ENCODE data around the gene APOBEC3A. TPM values are rescaled to one million over a fixed set of nuclear protein-coding genes. Genes with fewer than 3 reads are reported as not detected.
"Not testable (repeated sequence)": the region's sequence is repeated elsewhere in the genome, so short reads cannot be mapped to it uniquely, and the experiment has no call there.

The APOBEC3A gene
- total RNA-seq, 2 experiments from 2014 or later: not detected

DNA sequence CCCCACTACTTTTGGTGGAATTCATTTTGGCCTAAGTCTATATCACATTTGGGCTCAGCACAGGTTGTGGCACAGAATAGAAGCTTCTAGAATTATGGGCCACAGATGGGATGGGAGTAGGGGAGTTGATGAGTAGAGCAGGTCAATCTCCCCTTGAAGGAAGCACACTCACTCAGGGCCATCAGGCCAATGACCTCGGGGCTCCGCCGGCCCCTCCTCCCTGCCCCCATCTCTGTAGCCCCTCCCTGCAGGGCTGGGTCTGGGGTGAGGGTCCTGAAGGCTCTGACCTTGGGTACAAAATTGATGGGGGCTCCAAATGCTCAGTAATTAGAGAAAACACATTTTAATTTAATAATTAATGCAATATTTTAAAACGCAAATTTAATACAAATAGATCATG lies 3.3 kb downstream of the APOBEC3A start:
- DNase-seq, H3K36me3 Mint-ChIP-seq, H3K4me3 Mint-ChIP-seq, H3K27me3 Mint-ChIP-seq, H3K9me3 Mint-ChIP-seq, H3K27ac Mint-ChIP-seq, H3K4me1 Mint-ChIP-seq: not testable (repeated sequence)

DNA sequence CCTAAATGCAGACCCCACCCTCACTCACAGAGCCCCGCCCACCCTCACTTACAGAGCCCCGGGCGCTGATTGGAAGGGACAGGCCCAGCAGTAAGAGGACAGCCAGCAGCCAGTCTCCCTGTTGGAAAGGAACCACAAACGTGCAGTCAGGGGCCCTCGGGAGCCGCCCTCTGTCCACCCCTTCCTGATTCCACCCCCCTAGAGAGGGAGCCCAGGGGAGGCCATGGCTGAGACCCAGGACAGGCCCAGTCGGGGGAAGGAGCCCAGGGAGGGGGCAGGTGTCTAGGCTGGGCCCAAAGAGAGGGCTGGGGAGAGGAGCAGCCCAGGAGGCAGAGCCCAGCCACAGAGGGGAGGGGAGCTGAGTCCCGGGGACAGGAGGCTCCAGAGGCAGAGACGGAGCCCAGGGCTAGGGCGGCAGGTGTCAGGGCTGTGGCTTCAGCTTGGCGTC lies 5.9 kb downstream of the APOBEC3A start:
- H3K27me3 Mint-ChIP-seq, H3K36me3 Mint-ChIP-seq, H3K4me1 Mint-ChIP-seq, DNase-seq, H3K9me3 Mint-ChIP-seq, H3K27ac Mint-ChIP-seq, H3K4me3 Mint-ChIP-seq: not testable (repeated sequence)

DNA sequence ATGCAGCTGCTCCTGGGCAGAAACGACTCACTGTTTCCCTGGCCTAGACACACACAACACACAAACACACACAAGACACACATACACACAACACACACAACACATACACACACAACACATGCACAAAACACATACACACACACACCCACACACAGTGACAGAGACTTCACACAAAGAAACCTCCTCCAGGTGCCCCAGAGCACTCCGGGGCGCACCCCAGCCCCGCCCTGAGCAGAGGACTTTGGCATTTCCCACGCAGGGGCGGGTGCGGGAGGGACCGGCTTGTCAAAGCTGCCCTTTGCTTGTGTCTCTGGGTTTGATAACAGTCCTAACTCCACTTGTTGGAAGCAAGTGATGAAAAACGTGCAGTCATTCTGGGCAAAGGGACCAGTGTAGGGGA lies 6.5 kb downstream of the APOBEC3A start:
- peaks cover 4% of the 10 kb centered on the region for H3K27me3 Mint-ChIP-seq
- H3K36me3 Mint-ChIP-seq: no peaks in the 10 kb centered on the region
- DNase-seq: no peak
- peaks cover 4% of the 10 kb centered on the region for H3K4me1 Mint-ChIP-seq
- no peak overlapping the region for H3K27ac Mint-ChIP-seq
- no peaks in the 10 kb centered on the region for H3K9me3 Mint-ChIP-seq
- no peak overlapping the region for H3K4me3 Mint-ChIP-seq

DNA sequence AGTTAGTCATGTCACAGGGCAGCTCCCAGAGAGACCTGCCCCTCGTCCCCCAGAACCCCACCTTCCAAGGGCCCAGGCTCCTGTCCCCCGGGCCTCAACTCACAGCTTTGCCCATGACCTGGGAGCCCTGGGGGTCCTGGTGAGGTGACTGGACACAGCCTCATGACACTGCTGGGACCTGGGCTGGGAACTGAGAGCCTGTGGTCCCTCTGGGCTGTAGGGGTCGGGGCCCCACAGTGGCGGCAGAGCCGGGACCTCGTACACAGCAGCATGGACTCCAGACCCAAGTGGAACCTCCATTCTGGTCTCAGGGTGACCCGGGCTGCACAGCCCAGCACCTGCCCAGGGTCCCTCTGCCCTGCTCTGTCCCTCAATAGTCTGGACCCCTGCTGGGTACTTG lies 6.9 kb downstream of the APOBEC3A start:
- H3K4me1 Mint-ChIP-seq: peaks cover 4% of the 10 kb centered on the region
- H3K27me3 Mint-ChIP-seq: peaks cover 9% of the 10 kb centered on the region

DNA sequence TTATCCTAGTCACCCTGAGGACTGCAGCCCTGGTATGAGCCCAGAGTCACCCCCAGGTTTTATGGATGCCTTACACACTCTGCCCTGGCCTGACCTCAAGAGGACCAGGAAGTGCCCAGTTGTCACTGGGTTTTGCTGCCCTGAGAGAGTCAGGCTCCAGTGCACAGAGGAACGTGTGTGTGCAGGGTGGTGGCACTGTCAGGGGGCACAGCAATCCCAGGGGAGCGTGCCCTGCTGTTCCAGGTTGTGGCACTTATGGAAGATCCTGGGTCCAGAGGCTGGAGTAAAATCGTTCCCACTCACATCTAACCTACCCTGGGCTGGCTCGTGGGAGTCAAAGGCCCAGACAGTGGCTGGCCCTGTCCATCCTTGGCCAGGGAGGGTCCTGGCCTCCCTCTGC lies 7.6 kb downstream of the APOBEC3A start:
- DNase-seq: no peak
- no peaks in the 10 kb centered on the region for H3K36me3 Mint-ChIP-seq

More for the DNA sequence above, 6.9 kb downstream of the APOBEC3A start:
- H3K4me3 Mint-ChIP-seq: no peak overlapping the region
- DNase-seq: no peak
- H3K9me3 Mint-ChIP-seq: no peaks in the 10 kb centered on the region
- no peaks in the 10 kb centered on the region for H3K36me3 Mint-ChIP-seq
- no peak overlapping the region for H3K27ac Mint-ChIP-seq

DNA sequence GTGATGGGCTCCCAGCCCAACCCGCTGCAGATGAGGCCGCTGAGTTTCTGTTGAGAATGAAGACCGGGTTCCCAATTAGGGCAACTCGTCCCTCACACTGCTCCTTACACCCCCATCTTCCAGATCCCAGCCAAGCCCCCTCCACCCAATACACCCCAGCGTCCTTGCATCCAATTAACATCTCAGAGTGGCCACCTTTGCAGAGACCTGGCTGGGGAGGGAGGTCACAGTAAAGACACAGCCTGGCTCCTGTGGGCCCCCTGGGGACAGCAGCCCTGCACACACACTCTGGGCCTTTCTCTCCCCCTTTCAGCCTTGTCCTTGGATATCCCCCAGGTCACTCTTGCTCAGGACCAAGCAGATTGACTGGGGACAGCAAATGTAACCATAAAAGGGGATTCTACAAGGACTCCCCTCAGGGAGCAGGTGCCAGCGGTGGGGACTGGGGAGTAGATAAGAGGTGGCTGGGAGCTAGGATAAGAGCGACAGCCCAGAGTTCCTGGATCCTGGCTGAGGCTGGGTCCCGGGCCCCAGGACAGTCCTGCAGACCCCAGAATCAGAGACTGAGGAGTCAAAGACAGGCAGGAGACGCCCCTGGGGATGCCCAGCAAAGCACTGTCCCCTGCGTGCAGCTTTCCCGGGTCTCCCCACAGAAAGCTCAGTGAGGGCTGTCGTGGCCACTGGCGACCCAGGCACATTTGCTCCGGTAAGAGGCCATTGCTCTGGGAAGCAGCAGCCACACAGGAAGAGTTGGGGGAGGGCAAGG lies 8.4 kb downstream of the APOBEC3A start:
- no peak for DNase-seq
- Mint-ChIP-seq H3K27ac (no peak overlapping the region), H3K27me3 (peaks cover 22% of the 10 kb centered on the region), H3K9me3 (no peaks in the 10 kb centered on the region), H3K36me3 (no peaks in the 10 kb centered on the region), H3K4me3 (no peak overlapping the region), H3K4me1 (no peaks in the 10 kb centered on the region)

More for the DNA sequence above, 7.6 kb downstream of the APOBEC3A start:
- Mint-ChIP-seq H3K4me3 (no peak overlapping the region), H3K27me3 (peaks cover 14% of the 10 kb centered on the region), H3K27ac (no peak overlapping the region), H3K9me3 (no peaks in the 10 kb centered on the region), H3K4me1 (no peaks in the 10 kb centered on the region)

DNA sequence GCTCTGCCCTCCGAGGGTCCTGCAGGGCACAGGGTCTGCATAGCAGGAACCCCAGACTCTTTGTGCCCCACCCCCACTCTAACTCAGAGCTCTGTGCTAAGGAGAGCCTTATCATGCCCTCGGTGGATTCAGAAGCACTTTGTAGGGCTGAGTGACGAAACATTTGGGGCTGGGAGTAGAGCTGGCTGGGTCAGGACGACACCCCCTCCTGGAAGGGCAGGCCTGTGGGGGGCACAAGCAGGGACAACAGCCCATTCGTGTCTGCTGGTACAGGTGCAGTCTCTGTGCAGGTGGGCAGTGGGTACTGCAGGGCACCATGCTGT lies 8.9 kb downstream of the APOBEC3A start:
- Mint-ChIP-seq H3K27ac (no peak overlapping the region), H3K9me3 (no peaks in the 10 kb centered on the region), H3K4me3 (no peak overlapping the region), H3K36me3 (no peaks in the 10 kb centered on the region), H3K4me1 (no peaks in the 10 kb centered on the region), H3K27me3 (peaks cover 22% of the 10 kb centered on the region)
- no peak for DNase-seq

DNA sequence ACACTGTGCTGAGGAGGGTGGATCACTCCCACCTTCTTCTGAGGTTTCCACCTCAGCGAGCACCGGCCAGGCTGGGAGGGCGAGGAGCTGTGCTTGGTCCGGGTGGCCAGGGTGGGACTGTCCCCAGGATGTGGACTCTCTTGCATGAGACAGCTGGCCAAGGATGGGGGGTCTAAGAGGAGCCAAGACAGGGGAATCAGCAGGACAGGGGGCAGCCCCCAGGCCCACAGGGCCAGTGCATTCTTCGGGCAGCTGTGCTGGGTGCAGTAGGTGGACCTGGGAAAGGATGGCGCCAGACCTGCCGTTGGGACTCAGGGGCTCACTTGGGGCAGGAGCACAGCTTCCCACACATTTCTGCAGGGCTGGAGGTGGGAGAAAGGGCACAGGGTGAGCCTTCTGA lies 9.5 kb downstream of the APOBEC3A start:
- Mint-ChIP-seq H3K27ac (no peak overlapping the region), H3K9me3 (no peaks in the 10 kb centered on the region)

DNA sequence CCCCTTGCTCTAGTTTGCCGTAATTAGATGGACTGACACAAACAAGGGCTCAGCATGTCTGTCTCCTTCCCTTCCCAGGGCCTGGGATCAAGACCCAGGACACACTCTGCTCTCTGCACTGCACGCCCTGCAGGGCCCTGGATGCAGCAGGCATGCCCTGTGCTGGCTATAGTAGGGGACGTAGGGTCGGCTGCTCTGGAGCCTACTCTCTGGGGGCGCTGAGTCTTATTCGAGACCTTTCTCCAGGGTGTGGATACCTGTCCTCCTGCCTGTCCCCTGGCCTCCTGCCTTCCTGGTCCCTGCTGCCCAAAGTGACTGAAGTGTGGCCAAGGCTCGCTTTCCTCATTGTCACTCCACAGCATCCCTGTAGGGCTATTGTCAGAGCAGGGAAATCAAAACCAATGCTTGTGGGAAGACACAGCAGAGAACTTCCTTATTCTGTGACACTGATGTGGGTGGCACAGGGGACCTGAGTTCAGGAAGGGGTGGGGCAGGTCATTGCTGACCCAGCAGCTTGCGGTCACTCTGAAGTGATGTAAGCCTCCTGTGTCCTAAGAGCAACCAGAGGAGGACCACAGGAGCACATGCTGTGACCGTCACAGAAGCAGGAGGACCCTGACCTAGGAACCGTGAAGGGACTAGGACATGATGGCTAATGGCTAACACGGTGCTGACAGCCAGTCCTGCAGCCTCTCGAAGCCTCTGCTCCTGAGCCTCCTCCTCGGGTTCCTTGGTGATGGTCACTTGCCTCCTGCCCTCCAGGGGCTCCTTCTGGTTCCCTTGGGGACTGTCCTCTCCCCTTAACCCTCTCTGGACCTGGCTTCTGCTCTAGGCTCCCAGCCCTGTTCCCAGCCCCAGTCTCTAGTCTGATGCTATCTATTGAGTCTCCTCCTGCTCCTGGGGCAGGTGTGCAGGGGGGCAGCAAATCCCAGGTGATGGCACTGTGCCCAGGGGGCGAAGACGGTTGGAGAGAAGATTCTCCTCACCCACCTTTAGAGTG lies 10.3 kb downstream of the APOBEC3A start:
- Mint-ChIP-seq H3K4me1 (no peaks in the 10 kb centered on the region), H3K27ac (no peak overlapping the region), H3K27me3 (peaks cover 22% of the 10 kb centered on the region), H3K36me3 (no peaks in the 10 kb centered on the region), H3K4me3 (no peak overlapping the region), H3K9me3 (no peaks in the 10 kb centered on the region)
- DNase-seq: no peak

More for the DNA sequence above, 9.5 kb downstream of the APOBEC3A start:
- no peak overlapping the region for H3K4me3 Mint-ChIP-seq
- H3K36me3 Mint-ChIP-seq: no peaks in the 10 kb centered on the region
- H3K4me1 Mint-ChIP-seq: no peaks in the 10 kb centered on the region
- H3K27me3 Mint-ChIP-seq: peaks cover 22% of the 10 kb centered on the region
- DNase-seq: no peak

DNA sequence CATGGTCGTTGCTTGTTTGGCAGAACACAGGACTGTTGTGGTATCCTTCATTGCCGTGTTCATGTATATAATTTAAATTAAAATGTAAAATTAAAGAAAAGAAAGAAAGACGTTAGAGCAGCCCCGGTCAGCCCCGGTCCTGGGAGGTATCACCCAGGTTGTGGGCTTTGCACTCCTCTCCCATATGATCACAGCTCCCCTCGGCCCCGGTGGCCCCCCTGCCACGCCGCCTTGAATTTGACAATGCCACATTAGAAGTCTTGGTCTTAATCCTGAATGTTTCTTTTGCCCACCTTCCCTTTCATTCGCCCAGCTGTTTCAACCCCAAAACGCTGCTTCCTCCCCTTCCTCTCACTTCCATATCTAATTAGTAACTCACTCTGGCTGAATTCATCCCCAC lies 11.4 kb downstream of the APOBEC3A start:
- Mint-ChIP-seq H3K36me3 (no peaks in the 10 kb centered on the region), H3K27me3 (peaks cover 27% of the 10 kb centered on the region), H3K4me1 (peaks cover 3% of the 10 kb centered on the region), H3K27ac (no peak overlapping the region), H3K4me3 (no peak overlapping the region), H3K9me3 (no peaks in the 10 kb centered on the region)
- DNase-seq: no peak

DNA sequence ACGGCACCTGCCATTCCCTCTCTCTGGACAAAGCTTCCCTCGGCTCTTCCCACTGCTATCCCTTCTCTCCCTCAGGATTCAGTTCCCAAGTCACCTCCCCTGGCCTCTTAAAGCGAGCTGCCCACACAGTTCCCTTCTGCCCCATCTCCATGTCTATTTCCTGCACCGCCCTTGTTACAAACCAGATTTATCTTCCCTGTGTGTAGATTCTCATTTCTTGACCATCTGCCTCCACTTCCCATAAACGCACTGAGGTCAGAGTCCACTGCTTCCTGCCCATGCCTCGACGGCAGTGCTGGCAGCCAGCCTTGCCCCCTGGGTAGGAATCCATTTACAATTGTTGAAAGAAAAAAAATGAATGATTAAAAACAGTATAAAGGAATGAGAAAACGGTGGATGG lies 13.1 kb downstream of the APOBEC3A start:
- H3K27me3 Mint-ChIP-seq: peaks cover 32% of the 10 kb centered on the region
- no peaks in the 10 kb centered on the region for H3K9me3 Mint-ChIP-seq
- H3K4me3 Mint-ChIP-seq: no peak overlapping the region
- no peak overlapping the region for H3K27ac Mint-ChIP-seq
- no peak for DNase-seq
- no peaks in the 10 kb centered on the region for H3K36me3 Mint-ChIP-seq
- peaks cover 3% of the 10 kb centered on the region for H3K4me1 Mint-ChIP-seq

DNA sequence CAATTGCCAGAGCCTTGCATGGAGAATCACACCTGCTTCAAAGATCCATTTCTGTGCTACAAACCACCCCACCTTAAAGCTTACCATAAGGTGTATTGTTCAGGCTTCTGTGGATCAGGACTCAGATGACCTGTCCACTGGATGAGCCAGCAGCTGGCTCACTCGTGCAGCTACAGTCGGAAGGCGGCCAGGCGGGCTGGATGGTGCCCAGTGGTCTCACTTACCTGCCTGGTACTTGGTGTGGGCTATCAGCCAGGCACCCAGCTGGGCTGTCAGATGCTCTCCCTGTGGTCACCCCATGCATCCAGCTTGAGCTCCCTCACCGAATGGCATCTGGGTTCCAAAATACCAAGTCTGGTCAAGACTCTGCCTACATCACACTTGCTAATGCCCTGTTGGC lies 13.8 kb downstream of the APOBEC3A start:
- Mint-ChIP-seq H3K27me3 (peaks cover 32% of the 10 kb centered on the region), H3K4me1 (peaks cover 3% of the 10 kb centered on the region), H3K27ac (no peak overlapping the region), H3K4me3 (no peak overlapping the region), H3K9me3 (no peaks in the 10 kb centered on the region), H3K36me3 (no peaks in the 10 kb centered on the region)
- DNase-seq: no peak

DNA sequence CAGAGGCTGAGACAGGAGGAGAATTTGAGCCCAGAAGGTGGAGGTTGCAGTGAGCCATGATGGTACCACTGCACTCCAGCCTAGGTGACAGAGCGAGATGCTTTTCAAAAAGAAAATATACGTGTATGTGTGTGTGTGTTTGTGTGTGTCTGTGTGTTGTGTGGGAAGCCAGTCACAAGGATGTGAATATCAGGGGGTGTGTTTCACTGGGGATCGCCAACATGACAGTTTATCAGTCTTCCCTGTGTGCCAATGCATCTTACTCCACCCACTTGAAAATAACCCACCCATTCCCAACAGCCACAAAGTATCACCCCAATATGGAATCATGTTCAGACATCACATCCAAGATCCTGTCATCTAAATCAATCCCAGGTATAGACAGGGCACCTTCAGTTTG lies 14.4 kb downstream of the APOBEC3A start:
- Mint-ChIP-seq H3K27me3 (peaks cover 31% of the 10 kb centered on the region), H3K27ac (no peak overlapping the region), H3K36me3 (no peaks in the 10 kb centered on the region), H3K4me1 (peaks cover 3% of the 10 kb centered on the region), H3K9me3 (no peaks in the 10 kb centered on the region), H3K4me3 (no peak overlapping the region)
- DNase-seq: no peak

DNA sequence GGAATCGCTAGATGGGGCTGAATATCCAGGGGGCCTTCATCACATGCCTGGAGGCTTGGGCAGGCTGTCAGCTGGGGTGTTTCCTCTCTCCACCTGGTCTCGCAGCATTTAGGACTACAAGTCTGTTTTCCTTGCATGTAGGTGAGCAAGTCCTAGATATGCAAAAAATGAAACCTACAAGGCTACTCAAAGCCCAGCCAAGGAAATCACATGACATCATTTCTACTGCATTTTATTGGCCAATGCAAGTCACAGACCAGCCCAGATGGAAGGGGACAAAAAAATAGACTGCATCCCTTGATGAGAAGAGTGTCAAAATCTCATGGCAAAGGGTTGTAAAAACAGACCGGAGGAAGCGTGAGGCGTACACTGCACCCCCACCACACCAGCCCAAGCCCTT lies 15.1 kb downstream of the APOBEC3A start:
- no peak overlapping the region for H3K27ac Mint-ChIP-seq

DNA sequence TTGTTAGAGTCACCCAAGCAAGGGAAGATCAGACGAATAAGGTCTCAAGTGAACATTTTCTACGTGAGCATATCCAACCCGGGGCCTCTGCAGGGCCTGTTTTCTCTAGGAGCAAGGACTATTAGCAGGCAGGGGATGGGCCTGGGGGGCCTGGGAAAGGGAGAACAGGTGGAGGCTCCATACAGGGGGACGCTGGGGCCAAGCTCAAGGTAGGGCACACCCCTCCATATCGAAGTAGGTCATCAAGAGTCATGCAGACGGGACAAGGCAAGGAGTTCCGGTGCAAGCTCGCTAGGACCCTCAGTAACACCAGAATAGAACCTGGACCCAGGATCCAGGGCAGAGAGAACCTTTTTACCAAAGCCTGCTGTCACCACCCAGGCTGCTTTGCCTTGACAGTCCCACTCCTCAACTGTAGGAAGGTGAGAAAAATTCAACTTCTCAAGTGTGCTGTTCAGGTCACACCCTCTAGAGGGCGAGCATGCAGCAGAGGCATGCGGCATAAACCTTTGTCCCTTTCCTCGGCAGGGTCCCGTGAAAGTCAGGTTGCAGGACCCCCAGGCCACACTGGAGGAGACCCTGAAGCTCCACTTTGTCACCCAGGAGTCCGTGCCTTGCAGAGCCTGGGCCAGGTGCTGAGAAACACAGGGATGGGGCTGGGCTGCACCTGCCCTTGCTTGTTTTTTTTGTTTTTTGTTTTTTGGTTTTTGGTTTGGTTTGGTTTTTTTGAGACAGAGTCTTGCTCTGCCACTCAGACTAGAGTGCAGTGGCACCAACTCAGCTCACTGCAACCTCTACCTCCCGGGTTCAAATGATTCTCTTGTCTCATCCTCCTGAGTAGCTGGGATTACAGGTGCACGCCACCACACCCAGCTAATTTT lies 16.1 kb downstream of the APOBEC3A start:
- Mint-ChIP-seq H3K27ac (no peak overlapping the region), H3K36me3 (no peaks in the 10 kb centered on the region), H3K27me3 (peaks cover 33% of the 10 kb centered on the region), H3K4me3 (no peak overlapping the region), H3K4me1 (peaks cover 6% of the 10 kb centered on the region), H3K9me3 (no peaks in the 10 kb centered on the region)
- DNase-seq: peak; percentile 46

More for the DNA sequence above, 15.1 kb downstream of the APOBEC3A start:
- H3K4me3 Mint-ChIP-seq: no peak overlapping the region
- H3K27me3 Mint-ChIP-seq: peaks cover 29% of the 10 kb centered on the region
- no peak for DNase-seq
- no peaks in the 10 kb centered on the region for H3K9me3 Mint-ChIP-seq
- no peaks in the 10 kb centered on the region for H3K36me3 Mint-ChIP-seq
- H3K4me1 Mint-ChIP-seq: peaks cover 6% of the 10 kb centered on the region
